Spleen (tissue), 7 donors: ENCODE results near the gene PFKL.

ENCODE experiments used
- CTCF ChIP-seq, 11 experiments: fragments of 200-600 bp in 7 of 11; fragments of 450-650 bp in 4 of 11; sonication (generic) in 4 of 11; IDR thresholded peaks in 8 of 11; conservative IDR thresholded peaks in 3 of 11; 1 replicate in 7 of 11; 2 replicates in 4 of 11; pipeline versions ENCODE4 v1.4.0 to v1.8.0; 2016 to 2021; ENCODE audit warnings: antibody characterized with exemption in 11 of 11, inconsistent platforms in 4 of 11, mild to moderate bottlenecking in 1 of 11
- POLR2A ChIP-seq, 3 donors: fragments of 450-650 bp; IDR thresholded peaks; one replicate each; pipeline ENCODE4 v1.5.1; 2017; ENCODE audit warnings: antibody characterized with exemption in 3 of 3, mild to moderate bottlenecking in 1 of 3
- POLR2AphosphoS5 ChIP-seq, 3 donors: sonication (generic); formaldehyde crosslinking; IDR thresholded peaks; one replicate each; pipeline ENCODE4 v1.5.1; 2017; ENCODE audit warnings: antibody characterized with exemption in 3 of 3
- donor health status: DM: no; HTN: no; CAD: no; lungs with moderate emphysema.
- donor health status: DM: no; HTN: no; CAD: no.
- donor health status: DM: no; HTN: no; CAD: no.

DNA sequence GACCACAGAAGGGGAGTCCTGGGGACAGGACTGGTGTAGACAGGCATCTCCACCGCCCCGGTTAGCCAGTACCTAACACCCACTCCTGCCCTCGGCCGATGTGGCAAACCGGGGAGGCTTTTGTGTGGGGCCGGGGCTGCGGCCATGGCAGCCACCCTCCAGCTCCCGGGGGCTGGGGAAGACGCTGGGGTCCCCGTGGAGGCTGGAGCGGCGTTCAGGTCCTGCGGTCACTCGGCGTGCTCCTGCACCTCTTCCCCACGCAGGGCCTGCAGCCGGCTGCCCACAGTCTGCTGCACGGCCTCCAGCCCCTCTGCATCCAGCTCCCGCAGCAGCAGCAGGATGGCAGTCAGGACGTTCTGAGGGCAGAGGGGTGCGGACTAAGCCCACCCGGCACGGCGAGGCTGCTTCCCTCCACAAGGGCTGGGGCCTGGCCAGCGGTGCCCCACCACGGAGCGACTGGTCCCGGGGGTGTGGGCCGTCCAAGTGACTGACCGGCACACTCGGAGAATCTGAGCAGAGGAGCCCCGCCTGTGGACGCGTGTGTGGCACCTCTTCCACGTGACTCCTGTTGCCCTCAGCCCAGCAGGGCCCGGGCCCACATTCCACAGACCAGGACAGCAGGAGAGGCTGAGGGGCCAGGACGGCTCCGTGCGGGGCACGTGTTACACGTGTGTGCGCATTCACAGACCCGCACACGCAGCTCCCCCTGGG is 30.3 kb downstream of the PFKL start:
- no peak for TF ChIP-seq CTCF (IDR thresholded peaks at IDR 0.05 in 8 of 11, conservative IDR thresholded peaks at IDR 0.05 in 3 of 11)
- TF ChIP-seq POLR2AphosphoS5 (IDR thresholded peaks at IDR 0.05), result peak in 2 of 3 donors; percentile 34 to 82
- TF ChIP-seq POLR2A (IDR thresholded peaks at IDR 0.05), result no peak
